GM10266 (cell line): ENCODE results near the gene ADCYAP1R1.

Source experiments
- DNase-seq: peaks from one replicate; pipeline ENCODE4 v3.0.0; 2012; ENCODE audit errors: extremely low spot score
- CTCF ChIP-seq: IDR thresholded peaks from 2 replicates; pipeline ENCODE4 v1.5.1; 2012; ENCODE audit warnings: mild to moderate bottlenecking, low read depth; ENCODE audit not compliant: control insufficient read depth, insufficient read depth; ENCODE audit errors: missing control alignments

ADCYAP1R1 gene

GRCh38 chr7:31074403-31075085, 22.4 kb downstream of the ADCYAP1R1 start:
- no peak for TF ChIP-seq CTCF
- no peak for DNase-seq

GRCh38 chr7:31075086-31075405, 22.9 kb downstream of the ADCYAP1R1 start:
- TF ChIP-seq CTCF, result no peak
- DNase-seq, result no peak

- no peak for TF ChIP-seq CTCF
These were observed 23.9 kb downstream of the ADCYAP1R1 start for GRCh38 chr7:31076051-31076450.

GRCh38 chr7:31076641-31077310, 24.7 kb downstream of the ADCYAP1R1 start:
- no peak for DNase-seq

More at GRCh38 chr7:31076051-31076450, 23.9 kb downstream of the ADCYAP1R1 start:
- no peak for DNase-seq

GRCh38 chr7:31077484-31078362, 25.6 kb downstream of the ADCYAP1R1 start:
- TF ChIP-seq CTCF, result no peak
- DNase-seq, result no peak

More at GRCh38 chr7:31076641-31077310, 24.7 kb downstream of the ADCYAP1R1 start:
- no peak for TF ChIP-seq CTCF

- DNase-seq, result no peak
- no peak for TF ChIP-seq CTCF
These were observed 26.4 kb downstream of the ADCYAP1R1 start for GRCh38 chr7:31078363-31078990.
